C4-2B (cell line): Measurements from ENCODE around the gene ZNF75A.

Source experiments
- H3K27ac ChIP-seq: fragments of 450-650 bp; 2 replicates; pipeline ENCODE4 v1.5.1; 2017
- CTCF ChIP-seq: fragments of 450-650 bp; conservative IDR thresholded peaks from 2 replicates; pipeline ENCODE4 v1.5.1; 2017; ENCODE audit warnings: mild to moderate bottlenecking
- ZFX ChIP-seq: fragments of 450-650 bp; IDR thresholded peaks from 2 replicates; pipeline ENCODE4 v1.6.1; 2017

The ZNF75A gene

GRCh38 chr16:3327514-3327913 lies 22.2 kb downstream of the ZNF75A start:
- H3K27ac ChIP-seq, result no peak overlapping the region
- TF ChIP-seq ZFX (no peak), CTCF (no peak)

GRCh38 chr16:3328104-3328503 lies 22.8 kb downstream of the ZNF75A start:
- TF ChIP-seq CTCF, result no peak
- TF ChIP-seq ZFX, result no peak
- no peak overlapping the region for H3K27ac ChIP-seq

- no peak for TF ChIP-seq ZFX
- TF ChIP-seq CTCF, result no peak
- no peak overlapping the region for H3K27ac ChIP-seq
These were observed 23.3 kb downstream of the ZNF75A start for GRCh38 chr16:3328643-3329042.

- TF ChIP-seq CTCF, result no peak
- TF ChIP-seq ZFX, result no peak
- no peak overlapping the region for H3K27ac ChIP-seq
These were observed 40.7 kb downstream of the ZNF75A start for GRCh38 chr16:3346041-3346440.

GRCh38 chr16:3347586-3347985 lies 42.3 kb downstream of the ZNF75A start:
- TF ChIP-seq ZFX (no peak), CTCF (no peak)
- H3K27ac ChIP-seq, result no peak overlapping the region

GRCh38 chr16:3348547-3349167 lies 43.4 kb downstream of the ZNF75A start:
- no peak for TF ChIP-seq CTCF
- no peak for TF ChIP-seq ZFX
- H3K27ac ChIP-seq, result no peak overlapping the region

- no peak for TF ChIP-seq ZFX
- no peak for TF ChIP-seq CTCF
- H3K27ac ChIP-seq, result no peak overlapping the region
These were observed 43.9 kb downstream of the ZNF75A start for GRCh38 chr16:3349175-3349574.
